ENCODE measurements around the gene CECR2. TPM values are rescaled to one million over a fixed set of nuclear protein-coding genes. Genes with fewer than 3 reads are reported as not detected.
A peak's percentile ranks its signal among the peaks of the same experiment; 100 is the strongest.

CECR2 gene
- total and polyA plus RNA-seq, 2 of the 8 experiments (the other 6 are each of a cell fraction or from before 2014, with no cell fraction given) = 18.3 to 123 TPM

DNA sequence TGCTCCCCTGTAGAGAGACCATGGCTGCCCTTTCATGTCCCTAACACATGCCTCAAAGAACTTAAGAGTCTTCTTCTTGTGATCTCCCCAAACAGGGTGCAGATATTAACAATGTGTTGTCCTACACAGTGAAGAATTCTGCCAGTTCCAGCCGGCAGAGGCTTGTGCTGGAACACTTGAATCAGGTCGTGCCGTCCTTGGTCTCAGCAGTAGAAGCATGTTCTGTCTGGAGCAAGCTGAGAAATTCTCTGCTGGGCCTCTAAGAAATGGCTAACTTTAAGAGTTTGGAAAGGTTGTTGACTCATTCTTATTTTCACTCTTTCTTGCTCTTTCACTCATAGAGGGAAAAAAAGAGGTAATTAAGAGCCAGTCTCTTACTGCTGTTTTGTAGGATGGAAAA, 123.0 kb downstream of the CECR2 start:
- peak; percentile 75 for FAIRE-seq
- H2AK5ac ChIP-seq (ENCODE audit: low read depth, low read length) = no peak overlapping the region
- POLR2A ChIA-PET (ENCODE audit: partially characterized antibody) = interaction anchor here (1.0 to 2.2 kb wide), 3 partner anchors 9 to 123 kb away, joined by 3 to 5 read pairs (median 3); partner anchors contain the start of gene CECR2
- TF ChIP-seq, protein P1, sequence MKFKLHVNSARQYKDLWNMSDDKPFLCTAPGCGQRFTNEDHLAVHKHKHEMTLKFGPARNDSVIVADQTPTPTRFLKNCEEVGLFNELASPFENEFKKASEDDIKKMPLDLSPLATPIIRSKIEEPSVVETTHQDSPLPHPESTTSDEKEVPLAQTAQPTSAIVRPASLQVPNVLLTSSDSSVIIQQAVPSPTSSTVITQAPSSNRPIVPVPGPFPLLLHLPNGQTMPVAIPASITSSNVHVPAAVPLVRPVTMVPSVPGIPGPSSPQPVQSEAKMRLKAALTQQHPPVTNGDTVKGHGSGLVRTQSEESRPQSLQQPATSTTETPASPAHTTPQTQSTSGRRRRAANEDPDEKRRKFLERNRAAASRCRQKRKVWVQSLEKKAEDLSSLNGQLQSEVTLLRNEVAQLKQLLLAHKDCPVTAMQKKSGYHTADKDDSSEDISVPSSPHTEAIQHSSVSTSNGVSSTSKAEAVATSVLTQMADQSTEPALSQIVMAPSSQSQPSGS (IDR thresholded peaks at IDR 0.05; ENCODE audit: low read length) = no peak
- TF ChIP-seq HDAC6 (IDR thresholded peaks at IDR 0.05; ENCODE audit: low read depth, low read length) (no peak), BACH1 (IDR thresholded peaks at IDR 0.05; ENCODE audit: low read length) (no peak), KDM5A (IDR thresholded peaks at IDR 0.05; ENCODE audit: low read length) (no peak), BCL11A (IDR thresholded peaks at IDR 0.05; ENCODE audit: low read depth in 2 of 2, low read length in 2 of 2) (no peak), PHF8 (conservative IDR thresholded peaks at IDR 0.05; ENCODE audit: low read depth, low read length) (no peak), GABPA (IDR thresholded peaks at IDR 0.05; ENCODE audit: borderline replicate concordance, insufficient read depth, low read length) (no peak), POLR2AphosphoS5 (IDR thresholded peaks at IDR 0.05; ENCODE audit: low read depth, low read length) (no peak)

More for the DNA sequence above, 123.0 kb downstream of the CECR2 start:
- H3K9me3 ChIP-seq (ENCODE audit: insufficient read depth in 2 of 2, low read depth in 1 of 2, low read length in 1 of 2) = no peaks in the 10 kb centered on the region
- 90% methylated on average over 3 of the region's 3 CpGs; no CpG with 5 or more reads in 1 of the 2 experiments for WGBS, 2 experiments (ENCODE audit: extremely low coverage in 1 of 2, insufficient coverage in 1 of 2, insufficient read length in 1 of 2, insufficient replicate concordance in 2 of 2, low coverage in 1 of 2, low lambda C conversion rate in 2 of 2, missing lambda C conversion rate in 1 of 2)
- H4K5ac ChIP-seq (ENCODE audit: insufficient read length, low read depth, low read length) = no peak overlapping the region
- peaks cover 0 to 11% (median 4%) of the 10 kb centered on the region in 4 experiments; a peak in 4 of 8 replicates for H3K36me3 ChIP-seq (ENCODE audit: control insufficient read depth in 2 of 4, insufficient read depth in 4 of 4, low read length in 3 of 4)
- peaks cover 3% of the 10 kb centered on the region for H3K79me1 ChIP-seq (ENCODE audit: low read depth, low read length)
- H3K23ac ChIP-seq (ENCODE audit: insufficient read length) = no peak overlapping the region
- H3K4me1 ChIP-seq (replicated peaks in 1 of 4; ENCODE audit: control insufficient read depth in 3 of 4, insufficient read depth in 4 of 4, low read length in 3 of 4) = peaks cover 0 to 6% (median 4%) of the 10 kb centered on the region in 4 experiments; a peak in 5 of 7 replicates
- DNase-seq (ENCODE audit: low read depth in 1 of 2, low spot score in 2 of 2) = no peak
- H3K79me2 ChIP-seq (ENCODE audit: control insufficient read depth in 1 of 2, insufficient read depth in 2 of 2, low read length in 2 of 2) = peaks cover 0 to 92% of the 10 kb centered on the region in 2 experiments; a peak in 3 of 4 replicates
- no peak overlapping the region for H3K14ac ChIP-seq (ENCODE audit: insufficient read length)
- no peak overlapping the region for H2BK20ac ChIP-seq (ENCODE audit: low read length)
- H3K27me3 ChIP-seq (replicated peaks in 1 of 4; ENCODE audit: control insufficient read depth in 3 of 4, extremely low read depth in 1 of 4, insufficient read depth in 3 of 4, low read length in 3 of 4) = no peaks in the 10 kb centered on the region
- no peak overlapping the region for H3K56ac ChIP-seq (replicated peaks; ENCODE audit: insufficient read length, low read depth, low read length)
- H3K4ac ChIP-seq (replicated peaks; ENCODE audit: insufficient read length, low read depth, low read length) = no peak overlapping the region
- H3K4me2 ChIP-seq (ENCODE audit: insufficient read depth in 1 of 2, low read depth in 2 of 2, low read length in 2 of 2) = no peak overlapping the region
- H3K9ac ChIP-seq (replicated peaks in 1 of 4; ENCODE audit: extremely low read depth in 1 of 4, low read depth in 3 of 4, low read length in 3 of 4) = no peak overlapping the region
- CTCF ChIA-PET (ENCODE audit: partially characterized antibody) = interaction anchor here (1.4 kb wide), 1 partner anchor 9 kb away, joined by 9 read pairs; no protein-coding TSS in a partner anchor
- H3K18ac ChIP-seq (ENCODE audit: extremely low read depth, low read length) = no peak overlapping the region
- peaks cover 7 to 12% of the 10 kb centered on the region in 2 experiments for H4K20me1 ChIP-seq (replicated peaks in 1 of 2; ENCODE audit: control insufficient read depth in 1 of 2, insufficient read depth in 2 of 2, low read length in 2 of 2)
- no peak overlapping the region for H2BK15ac ChIP-seq (ENCODE audit: low read length)
- H4K91ac ChIP-seq (replicated peaks; ENCODE audit: insufficient read length, low read length) = no peak overlapping the region
- H2BK5ac ChIP-seq (ENCODE audit: low read depth, low read length) = no peak overlapping the region; the same call in 1 of the 2 replicates
- H2BK12ac ChIP-seq (ENCODE audit: low read depth, low read length) = no peak overlapping the region
- H3K4me3 ChIP-seq (ENCODE audit: extremely low read depth in 1 of 4, insufficient read depth in 2 of 4, low read depth in 3 of 4, low read length in 4 of 4) = no peak overlapping the region
- H2BK120ac ChIP-seq (replicated peaks; ENCODE audit: low read depth, low read length) = no peak overlapping the region
- H3K23me2 ChIP-seq (ENCODE audit: low read depth, low read length) = no peaks in the 10 kb centered on the region
- H4K8ac ChIP-seq (ENCODE audit: extremely low read depth, insufficient read depth, low read length) = no peak overlapping the region
- H2AFZ ChIP-seq (ENCODE audit: low read length) = no peak overlapping the region
- H3K27ac ChIP-seq (ENCODE audit: low read depth, low read length) = no peak overlapping the region
